Tibial nerve (tissue), 4 donors: Measurements from ENCODE around the gene INPP4A. TPM values are rescaled to one million over a fixed set of nuclear protein-coding genes. Genes with fewer than 3 reads are reported as not detected.

Experiments used
- DNase-seq, 2 donors: peaks; one replicate each; pipeline ENCODE4 v3.0.0-alpha.2; 2019; ENCODE audit warnings: low spot score in 2 of 2
- H3K27ac ChIP-seq, 4 donors: fragments of 200-600 bp; sonication (generic) in 3 of 4; one replicate each; pipeline ENCODE4 v1.5.1; 2017 to 2019; ENCODE audit warnings: mild to moderate bottlenecking in 1 of 4
- H3K27me3 ChIP-seq, 2 donors: fragments of 200-600 bp; sonication (generic) in 1 of 2; one replicate each; pipeline versions ENCODE4 v1.5.1 to v1.6.0; 2017 to 2019
- H3K36me3 ChIP-seq, 3 donors: fragments of 200-600 bp; sonication (generic); one replicate each; pipeline ENCODE4 v1.5.1; 2018 to 2019
- H3K4me1 ChIP-seq, 4 donors: fragments of 200-600 bp; sonication (generic) in 3 of 4; one replicate each; pipeline ENCODE4 v1.5.1; 2017 to 2019
- H3K4me3 ChIP-seq, 4 donors: fragments of 200-600 bp; sonication (generic) in 3 of 4; one replicate each; pipeline ENCODE4 v1.5.1; 2017 to 2019; ENCODE audit warnings: mild to moderate bottlenecking in 1 of 4, moderate library complexity in 1 of 4
- H3K9me3 ChIP-seq, 4 donors: fragments of 200-600 bp; sonication (generic) in 3 of 4; one replicate each; pipeline ENCODE4 v1.5.1; 2017 to 2019
- EP300 ChIP-seq, 2 donors: sonication (generic); formaldehyde crosslinking; IDR thresholded peaks; one replicate each; pipeline ENCODE4 v1.6.1; 2017; ENCODE audit warnings: antibody characterized with exemption in 2 of 2, mild to moderate bottlenecking in 1 of 2
- POLR2A ChIP-seq, 2 donors: fragments of 450-650 bp; IDR thresholded peaks; one replicate each; pipeline ENCODE4 v1.6.1; 2017; ENCODE audit warnings: antibody characterized with exemption in 2 of 2, mild to moderate bottlenecking in 2 of 2, moderate library complexity in 2 of 2
- WGBS, 2 donors: methylation state at CpG; one replicate each; pipeline ENCODE4 v1.1.5; 2018; 5-methylcytosine and 5-hydroxymethylcytosine counted together
- total RNA-seq, 4 donors: library from RNA; depleted of rRNA; stranded (reverse); fragments of >200 nt; gene quantifications; one replicate each; pipeline ENCODE4 v1.1.0, GENCODE V29; 2016
- TF ChIP-seq, protein P1 (sequence below), 5 experiments: fragments of 200-600 bp in 3 of 5; fragments of 450-650 bp in 2 of 5; sonication (generic) in 3 of 5; IDR thresholded peaks; one replicate each; pipeline ENCODE4 v1.5.1; 2016 to 2019; ENCODE audit warnings: antibody characterized with exemption in 5 of 5, mild to moderate bottlenecking in 3 of 5, moderate library complexity in 2 of 5

The INPP4A gene
- total RNA-seq, 4 donors from 2014 or later, result 23.7 to 45.0 (median 30.9) TPM

- TF ChIP-seq EP300 (IDR thresholded peaks at IDR 0.05) (no peak), POLR2A (IDR thresholded peaks at IDR 0.05) (no peak)
- TF ChIP-seq, protein P1, sequence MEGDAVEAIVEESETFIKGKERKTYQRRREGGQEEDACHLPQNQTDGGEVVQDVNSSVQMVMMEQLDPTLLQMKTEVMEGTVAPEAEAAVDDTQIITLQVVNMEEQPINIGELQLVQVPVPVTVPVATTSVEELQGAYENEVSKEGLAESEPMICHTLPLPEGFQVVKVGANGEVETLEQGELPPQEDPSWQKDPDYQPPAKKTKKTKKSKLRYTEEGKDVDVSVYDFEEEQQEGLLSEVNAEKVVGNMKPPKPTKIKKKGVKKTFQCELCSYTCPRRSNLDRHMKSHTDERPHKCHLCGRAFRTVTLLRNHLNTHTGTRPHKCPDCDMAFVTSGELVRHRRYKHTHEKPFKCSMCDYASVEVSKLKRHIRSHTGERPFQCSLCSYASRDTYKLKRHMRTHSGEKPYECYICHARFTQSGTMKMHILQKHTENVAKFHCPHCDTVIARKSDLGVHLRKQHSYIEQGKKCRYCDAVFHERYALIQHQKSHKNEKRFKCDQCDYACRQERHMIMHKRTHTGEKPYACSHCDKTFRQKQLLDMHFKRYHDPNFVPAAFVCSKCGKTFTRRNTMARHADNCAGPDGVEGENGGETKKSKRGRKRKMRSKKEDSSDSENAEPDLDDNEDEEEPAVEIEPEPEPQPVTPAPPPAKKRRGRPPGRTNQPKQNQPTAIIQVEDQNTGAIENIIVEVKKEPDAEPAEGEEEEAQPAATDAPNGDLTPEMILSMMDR (IDR thresholded peaks at IDR 0.05), result no peak
- Histone ChIP-seq H3K27ac (no peak overlapping the region), H3K4me1 (peaks cover 0 to 44% (median 25%) of the 10 kb centered on the region in 4 donors), H3K9me3 (no peaks in the 10 kb centered on the region), H3K4me3 (no peak overlapping the region), H3K27me3 (no peaks in the 10 kb centered on the region), H3K36me3 (peaks cover 0 to 10% (median 0%) of the 10 kb centered on the region in 3 donors)
- WGBS, 2 donors, result 87 to 88% methylated on average over 12 to 14 of the region's 14 CpGs
- no peak for DNase-seq
Measured at GRCh38 chr2:98458667-98459380, 14.2 kb downstream of the INPP4A start.

DNA sequence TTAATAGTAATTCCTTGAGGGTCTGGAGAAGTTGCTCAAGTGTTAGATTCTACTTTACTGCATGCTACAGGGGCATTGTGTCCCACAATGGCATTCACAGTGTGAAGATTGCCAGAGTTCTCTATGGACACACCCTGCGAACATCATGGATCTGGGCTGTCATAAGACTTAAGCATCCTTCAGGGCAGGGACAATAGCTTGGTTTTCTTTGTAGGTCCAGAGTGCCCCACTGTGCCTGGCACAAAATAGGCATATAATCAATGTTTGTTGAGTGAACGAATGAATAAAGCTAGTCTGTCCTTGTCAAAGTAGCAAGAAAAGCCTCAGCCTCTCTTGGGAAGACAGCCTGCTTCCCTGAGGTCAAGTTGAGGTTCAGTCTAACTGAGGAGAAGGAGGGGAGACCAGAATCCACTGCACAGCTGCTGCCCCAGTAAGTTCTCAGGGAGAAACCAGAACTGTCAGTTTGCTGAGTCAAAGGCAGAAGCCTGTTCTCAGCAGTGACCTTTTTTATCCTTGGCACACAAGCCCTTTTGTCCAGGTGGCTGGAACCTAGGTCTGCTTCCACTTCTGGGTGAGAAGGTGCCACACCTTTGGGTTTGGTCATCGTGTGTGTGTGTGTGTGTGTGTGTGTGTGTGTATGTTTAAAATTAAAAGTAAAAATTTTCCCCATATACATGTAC, 15.0 kb downstream of the INPP4A start:
- Histone ChIP-seq H3K27me3 (no peaks in the 10 kb centered on the region), H3K27ac (no peak overlapping the region), H3K4me3 (no peak overlapping the region), H3K36me3 (peaks cover 0 to 10% (median 0%) of the 10 kb centered on the region in 3 donors), H3K4me1 (peaks cover 0 to 44% (median 25%) of the 10 kb centered on the region in 4 donors), H3K9me3 (no peaks in the 10 kb centered on the region)
- TF ChIP-seq EP300 (IDR thresholded peaks at IDR 0.05) (no peak), POLR2A (IDR thresholded peaks at IDR 0.05) (no peak)
- TF ChIP-seq, protein P1 (IDR thresholded peaks at IDR 0.05), result no peak
- 55 to 56% methylated on average over 3 of the region's 3 CpGs for WGBS, 2 donors
- DNase-seq, result no peak

DNA sequence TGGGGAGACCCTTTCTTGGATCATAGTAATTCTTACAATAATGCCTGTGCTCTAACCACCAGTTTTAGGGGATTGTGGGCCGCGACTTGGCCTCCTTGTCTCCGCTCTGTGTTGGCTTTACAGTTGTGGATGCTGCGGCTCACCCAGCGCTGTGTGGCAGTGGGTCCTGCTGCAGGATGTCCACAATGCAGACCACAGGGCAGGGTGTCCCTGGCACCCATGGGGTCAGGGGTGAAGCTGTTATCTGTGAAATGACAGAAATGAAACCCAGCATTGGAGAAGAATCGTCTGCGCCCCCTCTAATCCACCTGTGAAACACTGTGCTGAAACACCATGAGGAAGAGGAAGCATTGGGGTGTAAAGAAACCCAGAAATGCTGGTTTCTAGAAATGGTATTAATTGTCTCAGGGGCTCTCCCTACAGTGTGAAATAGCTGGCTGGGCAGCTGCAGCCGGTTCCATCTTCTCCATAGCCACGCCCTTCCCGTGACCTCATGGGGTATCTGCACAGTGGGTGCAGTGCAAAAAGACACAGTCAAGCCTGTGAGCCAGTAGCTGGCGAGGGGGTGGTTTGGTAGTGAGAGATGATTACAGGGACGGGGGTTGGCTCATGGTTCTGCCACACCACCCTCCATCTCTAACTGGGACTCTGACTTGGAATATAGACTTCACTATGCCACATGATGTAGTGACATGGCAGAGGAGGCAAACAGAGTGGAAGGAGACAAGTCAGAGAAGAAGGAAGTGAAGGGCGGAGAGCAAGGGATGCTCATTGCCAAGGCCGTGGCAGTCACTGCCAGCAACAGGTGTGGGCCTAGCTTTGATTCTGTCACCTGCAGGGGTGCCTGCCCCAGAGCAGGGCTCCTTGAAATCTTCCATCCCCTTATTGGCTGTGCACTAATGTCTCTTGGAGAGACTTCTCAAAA, 16.2 kb downstream of the INPP4A start:
- Histone ChIP-seq H3K27ac (no peak overlapping the region), H3K4me3 (no peak overlapping the region), H3K27me3 (no peaks in the 10 kb centered on the region), H3K36me3 (peaks cover 0 to 6% (median 0%) of the 10 kb centered on the region in 3 donors), H3K4me1 (peaks cover 0 to 43% (median 25%) of the 10 kb centered on the region in 4 donors), H3K9me3 (no peaks in the 10 kb centered on the region)
- 76 to 83% methylated on average over 14 of the region's 14 CpGs for WGBS, 2 donors
- DNase-seq, result no peak
- no peak for TF ChIP-seq POLR2A (IDR thresholded peaks at IDR 0.05)

DNA sequence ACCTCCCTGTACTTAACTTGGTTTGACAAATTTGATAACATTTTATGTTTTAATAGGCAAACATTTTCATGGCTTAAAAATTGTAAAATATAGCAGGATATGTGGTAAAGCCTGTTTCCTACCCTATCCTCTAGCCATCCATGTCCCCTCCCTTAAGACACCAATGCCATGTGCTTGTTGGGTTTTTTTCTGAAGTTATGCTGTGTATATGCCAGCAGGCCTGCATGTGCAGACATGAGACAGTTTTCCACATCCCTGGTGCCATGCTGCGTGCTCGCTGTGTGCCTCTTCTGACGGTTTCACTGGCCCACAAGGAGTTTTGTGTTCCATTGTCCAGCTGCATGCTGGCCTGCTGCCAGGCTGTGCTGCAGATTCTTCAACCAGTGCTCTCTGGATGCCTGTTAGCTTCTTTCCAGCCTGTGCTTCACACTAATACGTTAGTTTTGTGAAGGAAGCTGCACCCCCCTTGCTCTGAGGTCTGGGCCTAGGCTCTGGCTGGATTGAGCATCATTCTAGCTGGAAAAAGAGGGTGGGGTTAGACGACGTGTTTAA, 16.9 kb downstream of the INPP4A start:
- Histone ChIP-seq H3K4me1 (peaks cover 0 to 46% (median 28%) of the 10 kb centered on the region in 4 donors), H3K9me3 (no peaks in the 10 kb centered on the region), H3K36me3 (no peaks in the 10 kb centered on the region), H3K4me3 (no peak overlapping the region), H3K27me3 (no peaks in the 10 kb centered on the region), H3K27ac (no peak overlapping the region)
- TF ChIP-seq, protein P1 (IDR thresholded peaks at IDR 0.05), result no peak
- no peak for TF ChIP-seq POLR2A (IDR thresholded peaks at IDR 0.05)
- WGBS, 2 donors, result 47 to 59% methylated on average over 6 of the region's 6 CpGs
- DNase-seq, result no peak

DNA sequence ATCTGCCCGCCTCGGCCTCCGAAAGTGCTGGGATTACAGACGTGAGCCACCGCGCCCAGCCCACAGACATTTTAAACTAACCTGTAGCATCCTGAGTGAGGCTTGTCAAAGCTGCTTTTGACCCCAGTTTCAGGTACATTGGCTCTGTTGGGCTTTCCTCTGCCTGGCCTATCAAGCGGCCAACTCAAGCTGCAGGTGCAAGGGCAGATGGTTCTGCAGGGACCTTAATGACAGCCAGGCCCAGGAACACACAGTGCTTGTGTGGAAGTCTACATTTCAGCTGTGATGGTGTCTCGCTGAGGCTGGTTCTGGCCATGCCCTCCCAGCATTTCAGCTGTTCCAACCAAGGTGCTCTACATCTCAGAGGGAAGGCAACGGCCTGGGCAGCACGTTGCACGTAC, 18.4 kb downstream of the INPP4A start:
- H3K9me3 ChIP-seq, result no peaks in the 10 kb centered on the region
- peak overlapping the region in 1 of 4 donors; percentile 44 for H3K27ac ChIP-seq
- DNase-seq, result no peak
- H3K4me3 ChIP-seq, result no peak overlapping the region
- no peak for TF ChIP-seq EP300 (IDR thresholded peaks at IDR 0.05)
- H3K36me3 ChIP-seq, result no peaks in the 10 kb centered on the region
- 95 to 96% methylated on average over 9 to 11 of the region's 11 CpGs for WGBS, 2 donors
- H3K27me3 ChIP-seq, result no peaks in the 10 kb centered on the region
- peaks cover 0 to 46% (median 28%) of the 10 kb centered on the region in 4 donors for H3K4me1 ChIP-seq
